Neural progenitor cell (in vitro differentiated cells): ENCODE data around the gene IFRD1.

ENCODE experiments used
- EZH2 ChIP-seq: fragments of 200-600 bp; sonication (generic); IDR thresholded peaks from 2 replicates; pipeline ENCODE4 v1.6.1; 2017; ENCODE audit warnings: antibody characterized with exemption, mild to moderate bottlenecking, moderate library complexity
- TF ChIP-seq, protein P1 (sequence below): fragments of 200-600 bp; sonication (generic); IDR thresholded peaks from 2 replicates; pipeline ENCODE4 v1.5.1; 2017; ENCODE audit warnings: antibody characterized with exemption, mild to moderate bottlenecking

DNA sequence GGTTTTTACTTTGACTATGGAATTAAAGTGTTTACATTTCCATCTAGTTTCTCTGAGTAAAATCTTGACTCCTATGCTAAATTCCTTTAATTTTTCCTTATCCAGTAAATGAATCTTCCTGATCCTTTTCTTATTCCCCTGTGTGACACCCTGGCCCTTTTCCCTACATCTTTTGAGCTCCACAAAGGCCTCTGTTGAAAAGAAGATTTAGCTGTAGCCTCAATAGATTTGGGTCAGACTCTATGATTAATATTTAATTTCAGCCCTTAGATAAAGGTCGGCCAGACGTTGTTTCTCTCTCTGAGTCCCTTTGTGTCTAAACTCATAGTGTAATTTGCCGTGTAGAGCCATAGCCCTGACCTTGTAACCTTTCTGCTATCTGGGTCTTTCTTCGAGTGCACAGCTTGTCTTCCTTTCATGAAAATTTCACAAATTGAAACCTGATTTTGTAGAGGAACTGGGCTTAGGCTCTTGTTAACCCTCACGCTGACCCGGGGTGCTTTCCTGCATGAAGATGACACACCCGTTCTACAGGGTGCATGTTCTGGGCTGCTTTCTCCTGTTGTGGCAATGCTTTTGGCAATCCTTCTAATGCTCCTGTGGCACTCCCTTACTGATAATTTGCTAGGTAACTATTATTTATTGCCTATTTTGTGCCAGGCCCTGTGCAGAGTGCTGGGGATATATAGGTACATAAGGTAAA, 51.7 kb downstream of the IFRD1 start:
- TF ChIP-seq, protein P1, sequence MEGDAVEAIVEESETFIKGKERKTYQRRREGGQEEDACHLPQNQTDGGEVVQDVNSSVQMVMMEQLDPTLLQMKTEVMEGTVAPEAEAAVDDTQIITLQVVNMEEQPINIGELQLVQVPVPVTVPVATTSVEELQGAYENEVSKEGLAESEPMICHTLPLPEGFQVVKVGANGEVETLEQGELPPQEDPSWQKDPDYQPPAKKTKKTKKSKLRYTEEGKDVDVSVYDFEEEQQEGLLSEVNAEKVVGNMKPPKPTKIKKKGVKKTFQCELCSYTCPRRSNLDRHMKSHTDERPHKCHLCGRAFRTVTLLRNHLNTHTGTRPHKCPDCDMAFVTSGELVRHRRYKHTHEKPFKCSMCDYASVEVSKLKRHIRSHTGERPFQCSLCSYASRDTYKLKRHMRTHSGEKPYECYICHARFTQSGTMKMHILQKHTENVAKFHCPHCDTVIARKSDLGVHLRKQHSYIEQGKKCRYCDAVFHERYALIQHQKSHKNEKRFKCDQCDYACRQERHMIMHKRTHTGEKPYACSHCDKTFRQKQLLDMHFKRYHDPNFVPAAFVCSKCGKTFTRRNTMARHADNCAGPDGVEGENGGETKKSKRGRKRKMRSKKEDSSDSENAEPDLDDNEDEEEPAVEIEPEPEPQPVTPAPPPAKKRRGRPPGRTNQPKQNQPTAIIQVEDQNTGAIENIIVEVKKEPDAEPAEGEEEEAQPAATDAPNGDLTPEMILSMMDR = no peak
- TF ChIP-seq EZH2 = no peak
